ENCODE results near the gene POLR2C.

GRCh38 chr16:57426356-57426755 lies 36.1 kb upstream of the POLR2C start:
- no peak for TF ChIP-seq CTCF (IDR thresholded peaks at IDR 0.05)
- TF ChIP-seq POLR2A (IDR thresholded peaks at IDR 0.05) = no peak

Measured in lower leg skin (tissue), 3 donors.